ENCODE measurements around the gene GRK2.

The GRK2 gene

GRCh38 chr11:67282876-67283371 lies 16.7 kb downstream of the GRK2 start:
- no peak for TF ChIP-seq EP300 (IDR thresholded peaks at IDR 0.05; ENCODE audit: borderline replicate concordance)
- TF ChIP-seq TEAD4 (IDR thresholded peaks at IDR 0.05), result no peak
- TF ChIP-seq CREB1 (IDR thresholded peaks at IDR 0.05; ENCODE audit: low read depth), result no peak
- no peak for TF ChIP-seq ZBTB7A (IDR thresholded peaks at IDR 0.05; ENCODE audit: low read depth)
- no peak for TF ChIP-seq FOXM1 (IDR thresholded peaks at IDR 0.05; ENCODE audit: borderline replicate concordance, low read depth)
- TF ChIP-seq CEBPB (IDR thresholded peaks at IDR 0.05), result no peak
- no peak for TF ChIP-seq REST (IDR thresholded peaks at IDR 0.05; ENCODE audit: low read depth)
- TF ChIP-seq TAF1 (IDR thresholded peaks at IDR 0.05; ENCODE audit: low read depth), result no peak
- no peak for TF ChIP-seq USF1 (IDR thresholded peaks at IDR 0.05)
- TF ChIP-seq TCF12 (IDR thresholded peaks at IDR 0.05; ENCODE audit: low read depth), result no peak
- no peak for TF ChIP-seq RAD21 (IDR thresholded peaks at IDR 0.05; ENCODE audit: low read depth)
- TF ChIP-seq YY1 (IDR thresholded peaks at IDR 0.05; ENCODE audit: low read depth), result no peak
- TF ChIP-seq MAX (IDR thresholded peaks at IDR 0.05), result no peak
- no peak for TF ChIP-seq EGR1 (IDR thresholded peaks at IDR 0.05)
- no peak for TF ChIP-seq NFIC (IDR thresholded peaks at IDR 0.05)

GRCh38 chr11:67283481-67283963 lies 17.2 kb downstream of the GRK2 start:
- no peak for TF ChIP-seq TEAD4 (IDR thresholded peaks at IDR 0.05)
- no peak for TF ChIP-seq CEBPB (IDR thresholded peaks at IDR 0.05)
- TF ChIP-seq MAX (IDR thresholded peaks at IDR 0.05), result no peak
- no peak for TF ChIP-seq FOXM1 (IDR thresholded peaks at IDR 0.05; ENCODE audit: borderline replicate concordance, low read depth)
- no peak for TF ChIP-seq EGR1 (IDR thresholded peaks at IDR 0.05)
- no peak for TF ChIP-seq CREB1 (IDR thresholded peaks at IDR 0.05; ENCODE audit: low read depth)
- no peak for TF ChIP-seq RAD21 (IDR thresholded peaks at IDR 0.05; ENCODE audit: low read depth)
- no peak for TF ChIP-seq TAF1 (IDR thresholded peaks at IDR 0.05; ENCODE audit: low read depth)
- no peak for TF ChIP-seq EP300 (IDR thresholded peaks at IDR 0.05; ENCODE audit: borderline replicate concordance)
- TF ChIP-seq ZBTB7A (IDR thresholded peaks at IDR 0.05; ENCODE audit: low read depth), result no peak
- TF ChIP-seq TCF12 (IDR thresholded peaks at IDR 0.05; ENCODE audit: low read depth), result no peak
- TF ChIP-seq NFIC (IDR thresholded peaks at IDR 0.05), result no peak
- no peak for TF ChIP-seq YY1 (IDR thresholded peaks at IDR 0.05; ENCODE audit: low read depth)

- TF ChIP-seq FOXM1 (IDR thresholded peaks at IDR 0.05; ENCODE audit: borderline replicate concordance, low read depth) (no peak), USF1 (IDR thresholded peaks at IDR 0.05) (no peak), NFIC (IDR thresholded peaks at IDR 0.05) (no peak), EP300 (IDR thresholded peaks at IDR 0.05; ENCODE audit: borderline replicate concordance) (no peak), EGR1 (IDR thresholded peaks at IDR 0.05) (no peak), YY1 (IDR thresholded peaks at IDR 0.05; ENCODE audit: low read depth) (no peak), TEAD4 (IDR thresholded peaks at IDR 0.05) (no peak)
These were observed 18.7 kb downstream of the GRK2 start for GRCh38 chr11:67284811-67285540.

GRCh38 chr11:67285541-67286498 lies 19.5 kb downstream of the GRK2 start:
- TF ChIP-seq TCF12 (IDR thresholded peaks at IDR 0.05; ENCODE audit: low read depth), result no peak

GRCh38 chr11:67286621-67287333 lies 20.5 kb downstream of the GRK2 start:
- TF ChIP-seq NFIC (IDR thresholded peaks at IDR 0.05) (no peak), TEAD4 (IDR thresholded peaks at IDR 0.05) (no peak), MAX (IDR thresholded peaks at IDR 0.05) (no peak), TCF12 (IDR thresholded peaks at IDR 0.05; ENCODE audit: low read depth) (no peak), YY1 (IDR thresholded peaks at IDR 0.05; ENCODE audit: low read depth) (no peak), EGR1 (IDR thresholded peaks at IDR 0.05) (no peak), FOXM1 (IDR thresholded peaks at IDR 0.05; ENCODE audit: borderline replicate concordance, low read depth) (no peak), USF1 (IDR thresholded peaks at IDR 0.05) (no peak), CEBPB (IDR thresholded peaks at IDR 0.05) (no peak), TAF1 (IDR thresholded peaks at IDR 0.05; ENCODE audit: low read depth) (no peak), EP300 (IDR thresholded peaks at IDR 0.05; ENCODE audit: borderline replicate concordance) (no peak), ZBTB7A (IDR thresholded peaks at IDR 0.05; ENCODE audit: low read depth) (no peak), RAD21 (IDR thresholded peaks at IDR 0.05; ENCODE audit: low read depth) (no peak), REST (IDR thresholded peaks at IDR 0.05; ENCODE audit: low read depth) (no peak), CREB1 (IDR thresholded peaks at IDR 0.05; ENCODE audit: low read depth) (no peak)
